ENCODE measurements around the gene ANO2. TPM values are rescaled to one million over a fixed set of nuclear protein-coding genes. Genes with fewer than 3 reads are reported as not detected.

ANO2 gene
- total RNA-seq, 6 experiments from 2014 or later = 0.15 to 0.51 (median 0.25) TPM; not detected in 3

DNA sequence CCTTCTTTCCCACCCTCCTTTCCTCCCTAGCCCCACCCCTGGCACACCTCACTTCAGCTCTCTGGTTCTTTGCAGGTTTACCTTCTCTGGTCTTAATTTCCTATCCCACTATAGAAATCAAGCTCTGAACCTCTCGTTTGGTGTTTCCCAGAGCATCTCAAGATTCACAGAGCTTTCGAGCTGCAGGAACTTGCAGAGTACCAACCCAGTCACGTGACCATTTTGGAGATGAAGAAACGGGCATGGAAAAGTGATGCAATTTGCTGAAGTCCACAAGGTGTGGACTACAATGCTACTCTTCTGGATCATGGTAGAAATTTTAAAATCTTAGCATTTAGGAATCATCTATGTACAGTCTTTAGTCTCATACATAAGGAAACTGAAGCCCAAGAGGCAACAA, 307.4 kb downstream of the ANO2 start:
- Mint-ChIP-seq H3K27me3 (ENCODE audit: insufficient read depth) (peaks cover 42% of the 10 kb centered on the region), H3K9me3 (no peaks in the 10 kb centered on the region; the same call in 1 of the 2 replicates), H3K4me1 (ENCODE audit: low read depth) (no peaks in the 10 kb centered on the region), H3K4me3 (no peak overlapping the region), H3K36me3 (ENCODE audit: low read depth) (no peaks in the 10 kb centered on the region), H3K27ac (no peak overlapping the region)
- no peak for DNase-seq
- TF ChIP-seq CTCF (IDR thresholded peaks at IDR 0.05) = no peak

- no peak for DNase-seq
- no peak for TF ChIP-seq CTCF (IDR thresholded peaks at IDR 0.05)
- Mint-ChIP-seq H3K4me1 (ENCODE audit: low read depth) (no peaks in the 10 kb centered on the region), H3K9me3 (no peaks in the 10 kb centered on the region; the same call in 1 of the 2 replicates), H3K27me3 (ENCODE audit: insufficient read depth) (peaks cover 42% of the 10 kb centered on the region), H3K36me3 (ENCODE audit: low read depth) (no peaks in the 10 kb centered on the region), H3K27ac (no peak overlapping the region), H3K4me3 (no peak overlapping the region)
Observed at GRCh38 chr12:5636907-5637306, 308.2 kb downstream of the ANO2 start.

GRCh38 chr12:5633106-5633505, 312.0 kb downstream of the ANO2 start:
- H3K27me3 Mint-ChIP-seq (ENCODE audit: insufficient read depth) = peaks cover 47% of the 10 kb centered on the region
- no peaks in the 10 kb centered on the region for H3K4me1 Mint-ChIP-seq (ENCODE audit: low read depth)
- TF ChIP-seq CTCF (IDR thresholded peaks at IDR 0.05) = no peak
- no peak overlapping the region for H3K27ac Mint-ChIP-seq
- no peaks in the 10 kb centered on the region; the same call in 1 of the 2 replicates for H3K9me3 Mint-ChIP-seq
- DNase-seq = no peak
- H3K4me3 Mint-ChIP-seq = no peak overlapping the region
- no peaks in the 10 kb centered on the region for H3K36me3 Mint-ChIP-seq (ENCODE audit: low read depth)

GRCh38 chr12:5632453-5632852, 312.6 kb downstream of the ANO2 start:
- Mint-ChIP-seq H3K9me3 (no peaks in the 10 kb centered on the region; the same call in 1 of the 2 replicates), H3K4me3 (no peak overlapping the region), H3K27me3 (ENCODE audit: insufficient read depth) (peaks cover 48% of the 10 kb centered on the region), H3K27ac (no peak overlapping the region), H3K4me1 (ENCODE audit: low read depth) (no peaks in the 10 kb centered on the region), H3K36me3 (ENCODE audit: low read depth) (no peaks in the 10 kb centered on the region)
- no peak for DNase-seq
- TF ChIP-seq CTCF (IDR thresholded peaks at IDR 0.05) = no peak

GRCh38 chr12:5631497-5631896, 313.6 kb downstream of the ANO2 start:
- no peak overlapping the region for H3K27ac Mint-ChIP-seq
- no peaks in the 10 kb centered on the region for H3K36me3 Mint-ChIP-seq (ENCODE audit: low read depth)
- H3K9me3 Mint-ChIP-seq = no peaks in the 10 kb centered on the region
- DNase-seq = no peak
- no peak overlapping the region for H3K4me3 Mint-ChIP-seq
- H3K4me1 Mint-ChIP-seq (ENCODE audit: low read depth) = no peaks in the 10 kb centered on the region
- H3K27me3 Mint-ChIP-seq (ENCODE audit: insufficient read depth) = peaks cover 44% of the 10 kb centered on the region
- no peak for TF ChIP-seq CTCF (IDR thresholded peaks at IDR 0.05)

DNA sequence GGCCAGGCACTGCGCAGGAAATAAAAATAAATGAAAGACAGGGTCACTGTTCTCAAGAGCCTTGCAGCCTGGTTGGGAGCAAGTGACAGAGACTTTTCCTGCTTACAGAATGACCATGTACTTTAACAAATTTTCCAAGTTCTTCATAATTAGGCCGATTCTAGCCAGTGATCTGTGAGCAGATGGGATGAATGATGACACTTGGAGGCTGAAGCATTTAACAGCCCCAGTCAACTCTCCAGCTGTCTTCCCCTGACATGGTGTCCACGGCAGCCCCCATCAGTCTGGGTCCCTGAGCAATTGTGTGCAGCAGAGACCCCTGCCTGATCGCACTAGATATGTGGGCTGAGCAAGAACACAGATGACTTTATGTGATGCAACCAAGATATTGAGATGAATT, 314.3 kb downstream of the ANO2 start:
- no peak overlapping the region for H3K4me3 Mint-ChIP-seq
- TF ChIP-seq CTCF (IDR thresholded peaks at IDR 0.05) = no peak
- DNase-seq = no peak
- H3K36me3 Mint-ChIP-seq (ENCODE audit: low read depth) = no peaks in the 10 kb centered on the region
- H3K27me3 Mint-ChIP-seq (ENCODE audit: insufficient read depth) = peaks cover 46% of the 10 kb centered on the region
- no peak overlapping the region for H3K27ac Mint-ChIP-seq
- no peaks in the 10 kb centered on the region for H3K4me1 Mint-ChIP-seq (ENCODE audit: low read depth)
- H3K9me3 Mint-ChIP-seq = no peaks in the 10 kb centered on the region

Measured in HFFc6 (cell line).